OCI-LY1 (cell line): Measurements from ENCODE around the gene BCL11A.

ENCODE experiments used
- H2AFZ ChIP-seq: fragments of 200-600 bp; sonication (generic), shearing (Covaris generic); 2 replicates; pipeline ENCODE4 v1.6.0; 2014; ENCODE audit warnings: antibody characterized with exemption, mild to moderate bottlenecking, low read length
- H3F3A ChIP-seq: fragments of 200-600 bp; sonication (generic), shearing (Covaris generic); 2 replicates; pipeline ENCODE4 v1.6.0; 2014; ENCODE audit warnings: mild to moderate bottlenecking, antibody characterized with exemption, low read length, moderate library complexity; ENCODE audit not compliant: insufficient read depth
- H3K27ac ChIP-seq: fragments of 200-600 bp; sonication (generic); 2 replicates; pipeline ENCODE4 v1.5.1; 2014; ENCODE audit warnings: low read length, mixed run types, mild to moderate bottlenecking, low read depth; ENCODE audit not compliant: poor library complexity, severe bottlenecking
- H3K27me3 ChIP-seq: fragments of 200-600 bp; sonication (generic); 2 replicates; pipeline ENCODE4 v1.6.0; 2014; ENCODE audit warnings: antibody characterized with exemption, mild to moderate bottlenecking, low read length, moderate library complexity; ENCODE audit not compliant: insufficient read depth
- H3K36me3 ChIP-seq: fragments of 200-600 bp; sonication (generic); 2 replicates; pipeline ENCODE4 v1.6.1; 2014; ENCODE audit warnings: mild to moderate bottlenecking, antibody characterized with exemption, low read length, moderate library complexity, mixed read lengths; ENCODE audit not compliant: insufficient read depth
- H3K4me1 ChIP-seq: fragments of 200-600 bp; sonication (generic); 2 replicates; pipeline ENCODE4 v1.5.1; 2014; ENCODE audit warnings: mild to moderate bottlenecking, low read length, moderate library complexity; ENCODE audit not compliant: insufficient read depth, severe bottlenecking
- H3K4me2 ChIP-seq: fragments of 200-600 bp; sonication (generic), shearing (Covaris generic); 2 replicates; pipeline ENCODE4 v1.6.1; 2014; ENCODE audit warnings: low read length
- H3K4me3 ChIP-seq: fragments of 200-600 bp; sonication (generic); 2 replicates; pipeline ENCODE4 v1.5.1; 2014; ENCODE audit warnings: low read length, low read depth, mild to moderate bottlenecking, mixed read lengths; ENCODE audit not compliant: poor library complexity, severe bottlenecking
- H3K79me2 ChIP-seq: fragments of 200-600 bp; shearing (Covaris generic); 2 replicates; pipeline ENCODE4 v1.6.1; 2016; ENCODE audit warnings: mixed run types, low read length, mixed read lengths; ENCODE audit not compliant: insufficient read depth
- H3K9ac ChIP-seq: fragments of 200-600 bp; sonication (generic), shearing (Covaris generic); 2 replicates; pipeline ENCODE4 v1.6.1; 2014; ENCODE audit warnings: mild to moderate bottlenecking, low read length, mixed read lengths
- H3K9me2 ChIP-seq: fragments of 200-600 bp; sonication (generic), shearing (Covaris generic); 2 replicates; pipeline ENCODE4 v1.6.1; 2014; ENCODE audit warnings: low read depth, mild to moderate bottlenecking, low read length, mixed read lengths
- H3K9me3 ChIP-seq: fragments of 200-600 bp; shearing (Covaris generic); 2 replicates; pipeline ENCODE4 v1.6.1; 2014; ENCODE audit warnings: low read length, mixed read lengths
- H4K20me1 ChIP-seq: fragments of 200-600 bp; sonication (generic), shearing (Covaris generic); 2 replicates; pipeline ENCODE4 v1.6.0; 2016; ENCODE audit warnings: mild to moderate bottlenecking, low read length; ENCODE audit not compliant: insufficient read depth
- EZH2 ChIP-seq: fragments of 200-600 bp; sonication (generic), shearing (Covaris generic); IDR thresholded peaks from 2 replicates; pipeline ENCODE4 v1.8.0; 2017; ENCODE audit warnings: borderline replicate concordance, mixed run types, mild to moderate bottlenecking, antibody characterized with exemption, low read length, moderate library complexity, mixed read lengths
- TF ChIP-seq, protein P1 (sequence below): fragments of 200-600 bp; sonication (generic), shearing (Covaris generic); IDR thresholded peaks from 2 replicates; pipeline ENCODE4 v1.5.1; 2017; ENCODE audit warnings: mild to moderate bottlenecking, antibody characterized with exemption, low read length, moderate library complexity, mixed read lengths

Gene BCL11A

DNA sequence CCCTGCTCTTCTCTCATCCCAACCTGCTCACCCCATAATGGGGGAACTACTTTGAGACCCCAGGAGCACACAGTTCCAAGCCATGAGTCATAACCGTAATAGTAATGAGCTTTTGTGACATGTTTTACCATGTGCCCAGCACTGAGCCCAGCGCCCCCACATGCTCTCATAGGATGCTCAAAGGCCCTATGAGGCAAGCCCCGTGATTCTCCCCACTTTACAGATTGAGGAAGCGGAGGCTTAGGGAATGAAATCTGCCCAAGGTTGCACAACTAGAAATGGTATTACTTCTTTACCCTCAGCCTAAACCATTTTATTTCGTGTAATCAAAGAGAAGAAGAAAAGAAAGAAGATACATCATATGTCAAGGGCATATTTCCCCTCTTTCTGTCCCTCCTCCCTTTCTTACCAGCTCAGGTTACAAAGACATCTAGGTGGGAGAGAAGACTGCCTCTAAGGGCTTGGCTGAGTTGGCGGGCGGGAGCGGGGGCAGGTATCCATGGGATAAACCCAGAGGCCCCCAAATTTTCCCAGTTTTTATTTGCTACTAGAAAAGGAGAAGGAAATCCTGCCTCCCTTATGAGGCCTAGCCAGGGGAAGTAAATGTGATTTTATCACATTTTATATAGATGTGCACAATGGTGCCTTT lies 24.2 kb downstream of the BCL11A start:
- Histone ChIP-seq H3K9ac (no peak overlapping the region), H3K27ac (no peak overlapping the region), H3F3A (no peaks in the 10 kb centered on the region), H3K9me2 (no peaks in the 10 kb centered on the region), H3K4me3 (no peak overlapping the region), H3K36me3 (no peaks in the 10 kb centered on the region; the same call in 1 of the 2 replicates), H3K79me2 (no peaks in the 10 kb centered on the region), H3K4me1 (peaks cover 32% of the 10 kb centered on the region), H3K9me3 (no peaks in the 10 kb centered on the region), H3K4me2 (no peak overlapping the region), H4K20me1 (no peaks in the 10 kb centered on the region), H3K27me3 (no peaks in the 10 kb centered on the region), H2AFZ (no peak overlapping the region)
- TF ChIP-seq, protein P1, sequence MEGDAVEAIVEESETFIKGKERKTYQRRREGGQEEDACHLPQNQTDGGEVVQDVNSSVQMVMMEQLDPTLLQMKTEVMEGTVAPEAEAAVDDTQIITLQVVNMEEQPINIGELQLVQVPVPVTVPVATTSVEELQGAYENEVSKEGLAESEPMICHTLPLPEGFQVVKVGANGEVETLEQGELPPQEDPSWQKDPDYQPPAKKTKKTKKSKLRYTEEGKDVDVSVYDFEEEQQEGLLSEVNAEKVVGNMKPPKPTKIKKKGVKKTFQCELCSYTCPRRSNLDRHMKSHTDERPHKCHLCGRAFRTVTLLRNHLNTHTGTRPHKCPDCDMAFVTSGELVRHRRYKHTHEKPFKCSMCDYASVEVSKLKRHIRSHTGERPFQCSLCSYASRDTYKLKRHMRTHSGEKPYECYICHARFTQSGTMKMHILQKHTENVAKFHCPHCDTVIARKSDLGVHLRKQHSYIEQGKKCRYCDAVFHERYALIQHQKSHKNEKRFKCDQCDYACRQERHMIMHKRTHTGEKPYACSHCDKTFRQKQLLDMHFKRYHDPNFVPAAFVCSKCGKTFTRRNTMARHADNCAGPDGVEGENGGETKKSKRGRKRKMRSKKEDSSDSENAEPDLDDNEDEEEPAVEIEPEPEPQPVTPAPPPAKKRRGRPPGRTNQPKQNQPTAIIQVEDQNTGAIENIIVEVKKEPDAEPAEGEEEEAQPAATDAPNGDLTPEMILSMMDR: no peak
- no peak for TF ChIP-seq EZH2

GRCh38 chr2:60528281-60529020 lies 25.0 kb downstream of the BCL11A start:
- H3K27ac ChIP-seq: no peak overlapping the region
- H3K4me3 ChIP-seq: no peak overlapping the region
- no peak overlapping the region for H2AFZ ChIP-seq
- H3K4me1 ChIP-seq: peaks cover 32% of the 10 kb centered on the region
- no peaks in the 10 kb centered on the region for H3K27me3 ChIP-seq
- H3K9ac ChIP-seq: no peak overlapping the region
- H3K9me3 ChIP-seq: no peaks in the 10 kb centered on the region
- H3K79me2 ChIP-seq: no peaks in the 10 kb centered on the region
- H3K36me3 ChIP-seq: no peaks in the 10 kb centered on the region; the same call in 1 of the 2 replicates
- H3F3A ChIP-seq: no peaks in the 10 kb centered on the region
- H3K9me2 ChIP-seq: no peaks in the 10 kb centered on the region
- no peaks in the 10 kb centered on the region for H4K20me1 ChIP-seq
- TF ChIP-seq EZH2: no peak
- TF ChIP-seq, protein P1: no peak
- H3K4me2 ChIP-seq: no peak overlapping the region

GRCh38 chr2:60527762-60528161 lies 25.7 kb downstream of the BCL11A start:
- no peaks in the 10 kb centered on the region for H3K9me2 ChIP-seq
- no peaks in the 10 kb centered on the region; the same call in 1 of the 2 replicates for H3K36me3 ChIP-seq
- no peaks in the 10 kb centered on the region for H3F3A ChIP-seq
- H3K4me2 ChIP-seq: no peak overlapping the region
- H3K79me2 ChIP-seq: no peaks in the 10 kb centered on the region
- H3K27ac ChIP-seq: no peak overlapping the region
- H3K27me3 ChIP-seq: no peaks in the 10 kb centered on the region
- H3K9ac ChIP-seq: no peak overlapping the region
- H3K9me3 ChIP-seq: no peaks in the 10 kb centered on the region
- no peaks in the 10 kb centered on the region for H4K20me1 ChIP-seq
- H3K4me1 ChIP-seq: peaks cover 29% of the 10 kb centered on the region
- no peak overlapping the region for H3K4me3 ChIP-seq
- no peak for TF ChIP-seq EZH2
- TF ChIP-seq, protein P1: no peak
- H2AFZ ChIP-seq: no peak overlapping the region
